GM18517 (cell line): ENCODE measurements around the gene LCORL.
"Not testable (repeated sequence)": the region's sequence is repeated elsewhere in the genome, so short reads cannot be mapped to it uniquely, and the experiment has no call there.

Experiments
- ATAC-seq: cut with Tn5 transposase; IDR thresholded peaks from one replicate; pipeline ENCODE4 v1.9.1; 2021; ENCODE audit warnings: mild to moderate bottlenecking, moderate library complexity; ENCODE audit not compliant: unreplicated experiment

The LCORL gene

GRCh38 chr4:18021720-18022571 lies at the start of gene LCORL:
TSS of gene LCORL (minus strand) at chr4:18021755. CDS start at chr4:18021751, 4 bp downstream.
- ATAC-seq: peak; percentile 84

GRCh38 chr4:18069810-18070209 lies 48.3 kb upstream of the LCORL start:
- ATAC-seq: no peak

GRCh38 chr4:18067031-18067430 lies 45.5 kb upstream of the LCORL start:
- ATAC-seq: no peak

GRCh38 chr4:18063079-18063478 lies 41.5 kb upstream of the LCORL start:
- ATAC-seq: no peak

DNA sequence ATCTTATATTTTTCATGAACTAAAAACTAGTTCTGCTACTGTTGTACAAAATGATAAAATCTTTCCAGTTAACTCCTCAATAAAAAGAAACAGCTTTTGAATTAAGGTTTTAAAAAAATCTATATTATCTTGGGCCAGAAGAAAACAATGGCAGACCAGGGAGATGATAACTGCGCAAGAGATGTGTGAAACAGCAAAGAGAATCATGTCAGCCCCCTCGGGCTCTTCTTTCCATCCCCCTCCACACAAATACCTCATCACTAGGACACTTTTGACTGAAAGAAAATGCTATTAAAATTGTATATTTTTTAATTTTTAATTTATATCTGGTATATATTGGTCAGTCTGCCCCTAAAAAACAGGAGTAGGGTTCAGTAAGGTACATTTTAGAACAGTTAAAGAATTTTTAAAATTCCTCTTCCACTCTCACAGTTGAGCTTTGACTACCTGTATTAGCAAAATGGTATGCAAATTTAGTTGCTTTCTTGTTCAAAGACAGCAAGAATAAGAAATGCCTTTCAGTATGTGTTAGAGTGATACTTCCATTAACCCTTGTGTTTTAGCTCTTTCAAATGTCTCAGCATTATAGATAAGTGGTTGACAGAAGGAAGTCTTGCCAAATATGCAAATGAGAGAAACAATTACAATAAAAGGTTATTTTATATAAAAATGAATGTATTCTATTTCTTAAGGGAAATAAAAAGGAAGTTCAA lies 36.4 kb upstream of the LCORL start:
- ATAC-seq: peak; percentile 80

GRCh38 chr4:18056030-18056429 lies 34.5 kb upstream of the LCORL start:
- no peak for ATAC-seq

GRCh38 chr4:18052158-18052557 lies 30.6 kb upstream of the LCORL start:
- ATAC-seq: no peak

- ATAC-seq: no peak
These were observed 29.7 kb upstream of the LCORL start for GRCh38 chr4:18051281-18051680.

DNA sequence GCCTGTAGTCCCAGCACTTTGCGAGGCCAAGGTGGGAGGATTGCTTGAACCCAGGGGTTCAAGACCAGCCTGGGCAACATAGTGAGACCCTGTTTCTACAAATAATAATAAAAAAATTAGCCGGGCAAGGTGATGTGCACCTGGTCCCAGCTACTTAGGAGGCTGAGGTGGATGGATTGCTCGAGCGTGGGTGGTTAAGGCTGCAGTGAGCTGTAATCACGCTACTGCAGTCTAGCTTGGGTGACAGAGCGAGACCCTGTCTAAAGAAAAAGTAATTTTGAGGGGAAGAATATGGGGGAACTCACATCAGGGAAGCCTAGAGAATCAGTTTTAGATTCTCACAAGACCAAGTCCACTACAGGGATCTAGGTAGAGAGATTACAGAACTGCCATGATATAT lies 28.9 kb upstream of the LCORL start:
- ATAC-seq: no peak

DNA sequence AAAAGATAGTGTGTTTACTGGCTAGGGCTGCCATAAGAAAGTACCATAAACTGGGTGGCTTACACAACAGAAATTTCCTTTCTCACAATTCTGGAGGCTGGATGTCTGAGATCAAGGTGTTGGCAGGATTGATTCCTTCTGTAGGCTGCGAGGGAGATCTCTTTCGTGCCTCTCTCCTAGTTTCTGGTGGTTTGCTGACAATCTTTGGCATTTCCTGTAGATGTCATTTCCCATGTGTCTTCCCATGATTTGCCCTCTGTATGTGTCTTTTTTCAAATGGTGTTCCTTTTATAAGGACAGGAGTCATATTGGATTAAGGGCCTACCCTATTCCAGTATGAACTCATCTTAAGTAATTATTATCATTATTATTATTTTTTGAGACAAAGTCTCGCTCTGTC lies 27.9 kb upstream of the LCORL start:
- no peak for ATAC-seq

GRCh38 chr4:18042754-18043153 lies 21.2 kb upstream of the LCORL start:
- ATAC-seq: no peak

DNA sequence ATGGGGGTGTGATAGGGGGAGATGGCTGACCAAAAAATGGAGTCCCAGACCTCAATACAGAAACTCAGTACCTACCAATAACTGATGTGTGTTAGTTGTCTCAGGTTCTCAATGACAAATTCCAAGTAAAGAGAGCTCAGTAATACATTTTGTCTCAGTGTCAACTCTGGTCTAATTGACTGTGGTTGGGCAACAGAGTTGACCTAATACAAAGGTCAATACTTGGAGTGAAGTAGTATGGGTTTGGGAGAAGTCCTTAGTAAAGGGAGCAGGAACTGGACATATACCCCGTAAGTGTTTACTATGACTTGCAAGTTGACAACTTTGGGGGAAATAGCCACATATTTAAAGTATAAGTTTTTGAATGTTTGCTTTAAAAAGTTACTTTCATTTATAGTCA lies 20.5 kb upstream of the LCORL start:
- ATAC-seq: no peak

- no peak for ATAC-seq
These were observed 19.6 kb upstream of the LCORL start for GRCh38 chr4:18041114-18041513.

DNA sequence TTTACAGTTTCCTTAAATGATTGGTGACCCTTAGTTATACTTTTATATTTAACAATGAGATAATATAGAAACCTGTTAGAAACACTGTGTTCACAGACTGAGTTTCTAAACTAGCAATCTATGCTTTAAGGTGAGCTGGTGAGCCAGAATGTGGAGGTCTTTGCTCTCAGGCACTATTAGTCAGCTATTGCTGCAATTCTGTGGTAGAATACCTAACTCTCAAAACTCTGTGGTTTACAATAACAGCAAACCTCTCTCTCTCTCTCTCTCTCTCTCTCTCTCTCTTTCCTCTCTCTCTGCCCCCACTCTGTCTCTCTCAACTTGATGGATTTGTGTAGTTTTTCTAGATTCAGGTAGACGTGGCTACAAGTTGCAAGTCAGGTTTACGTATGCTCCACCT lies 17.6 kb upstream of the LCORL start:
- peak; percentile 47 for ATAC-seq

DNA sequence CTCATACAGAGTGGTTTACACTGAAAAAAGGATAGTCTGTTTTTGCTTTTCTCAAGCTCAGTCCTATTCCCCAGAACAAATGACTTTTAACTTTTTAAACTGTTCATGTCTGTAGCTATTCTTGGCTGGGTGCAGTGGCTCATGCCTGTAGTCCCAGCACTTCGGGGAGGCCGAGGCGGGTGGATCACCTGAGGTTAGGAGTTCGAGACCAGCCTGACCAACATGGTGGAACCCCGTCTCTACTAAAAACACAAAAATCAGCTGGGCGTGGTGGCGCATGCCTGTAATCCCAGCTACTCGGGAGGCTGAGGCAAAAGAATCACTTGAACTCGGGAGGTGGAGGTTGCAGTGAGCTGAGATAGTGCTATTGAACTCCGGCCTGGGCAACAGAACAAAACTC lies 14.8 kb upstream of the LCORL start:
- ATAC-seq: not testable (repeated sequence)

DNA sequence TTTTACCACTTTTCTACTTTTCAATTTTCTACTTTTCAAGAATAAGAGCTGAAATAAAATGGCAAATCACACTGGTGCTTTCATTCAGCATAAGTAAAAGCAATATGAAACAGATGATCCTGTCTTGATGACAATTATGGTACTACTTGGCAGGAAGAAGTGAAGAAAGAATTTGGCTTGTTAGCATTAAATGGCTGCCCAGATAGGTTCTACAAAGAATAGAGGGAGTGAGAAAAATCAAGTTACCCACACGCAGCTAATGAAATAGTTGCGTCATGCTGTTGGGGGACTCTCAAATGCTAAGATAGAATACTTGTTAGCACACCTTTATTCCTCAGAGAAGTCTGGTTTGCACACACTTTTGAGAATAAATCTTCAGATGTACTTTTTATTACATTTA lies 12.5 kb upstream of the LCORL start:
- no peak for ATAC-seq

DNA sequence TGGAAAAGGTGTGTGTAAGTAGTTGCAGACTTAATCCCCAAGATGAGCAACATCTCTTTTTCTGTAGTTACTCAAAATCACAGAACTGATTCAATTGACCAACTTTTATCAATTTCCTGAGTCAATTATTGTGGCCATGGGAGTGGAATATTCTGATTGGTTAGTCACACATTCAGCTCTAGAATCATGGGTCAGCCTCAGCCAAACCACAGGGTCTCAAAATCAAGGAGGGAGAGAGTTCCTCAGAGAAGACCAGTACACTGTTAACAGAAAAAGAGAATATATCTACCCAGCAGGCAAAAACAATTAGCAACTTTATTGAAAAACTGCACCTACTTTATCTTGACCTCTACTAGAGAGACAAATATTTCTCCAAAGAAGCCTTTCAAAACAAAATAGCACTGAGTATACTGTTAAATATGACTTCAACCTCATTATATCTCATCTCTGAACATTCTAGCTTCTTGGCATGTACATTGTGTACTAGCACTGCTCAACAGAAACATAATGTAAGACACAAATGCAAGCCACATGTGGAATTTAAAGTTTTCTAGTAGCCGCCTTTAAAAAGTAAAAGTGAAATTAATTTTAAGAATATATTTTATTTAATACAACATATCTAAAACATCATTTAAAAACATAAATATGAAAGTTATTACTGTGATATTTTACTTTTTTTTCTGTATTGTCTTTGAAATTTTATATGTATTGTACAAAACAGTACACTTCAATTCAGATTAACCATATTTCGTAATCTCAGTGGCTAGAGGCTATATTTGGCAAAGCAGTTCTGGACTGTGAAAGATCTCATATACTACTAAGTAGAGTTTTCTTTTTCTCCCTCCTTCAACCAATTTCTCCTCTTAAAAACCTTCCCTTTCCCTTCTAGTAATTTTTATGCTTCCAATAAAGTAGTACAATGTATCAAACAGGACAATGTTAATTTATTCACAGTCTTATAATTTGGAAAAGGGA lies 11.8 kb upstream of the LCORL start:
- ATAC-seq: no peak

- no peak for ATAC-seq
These were observed 3.7 kb upstream of the LCORL start for GRCh38 chr4:18025288-18025687.

GRCh38 chr4:18022572-18023050 lies 1.1 kb upstream of the LCORL start:
- no peak for ATAC-seq

DNA sequence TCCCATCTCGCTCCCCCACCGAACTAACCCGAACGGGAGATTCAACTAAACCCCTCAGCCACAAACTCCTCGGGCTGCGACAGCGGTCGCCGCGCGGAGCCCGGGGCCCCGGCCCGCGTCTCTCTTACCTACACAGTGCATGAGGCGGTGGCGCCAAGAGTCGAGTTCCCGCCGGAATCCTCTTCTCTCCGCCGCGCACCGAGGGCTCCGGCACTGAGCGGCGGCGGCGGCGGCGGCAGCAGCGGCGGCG lies 160 bp downstream of the LCORL start:
- ATAC-seq: peak; percentile 23
